Panc1 (cell line): ENCODE data around the gene SGO2. TPM values are rescaled to one million over a fixed set of nuclear protein-coding genes. Genes with fewer than 3 reads are reported as not detected.

Source experiments
- ATAC-seq: fragments of 200-7000 bp; cut with Tn5 transposase; 2 replicates; pipeline ENCODE4 v1.9.1; 2020; ENCODE audit warnings: mild to moderate bottlenecking, moderate library complexity
- BruUV-seq: library from RNA; stranded (reverse); fragments of 400-500 nt; replicated peaks from 2 replicates; lab custom pipeline; 2021; lab: Mats Ljungman, UMichigan
- CTCF ChIA-PET: fragments of 300-600 bp; sonication (Branson Sonifier 250); formaldehyde crosslinking; loops from one replicate; lab custom pipeline; 2022; ENCODE audit warnings: antibody characterized with exemption; lab: Charles Lee
- POLR2A ChIA-PET: fragments of 300-600 bp; sonication (Branson Sonifier 250); formaldehyde crosslinking; loops from one replicate; lab custom pipeline; 2022; ENCODE audit warnings: antibody characterized with exemption; lab: Charles Lee
- DNase-seq: peaks from one replicate; pipeline ENCODE4 v3.0.0-alpha.2; 2010; ENCODE audit warnings: low read depth, low spot score
- H3K27ac ChIP-seq: 2 replicates; pipeline ENCODE4 v1.5.1; 2011; ENCODE audit warnings: mild to moderate bottlenecking, low read length, inconsistent platforms
- H3K27me3 ChIP-seq: fragments of 200-500 bp; sonication (Bioruptor generic); 2 replicates; pipeline ENCODE4 v1.6.0; 2014; ENCODE audit warnings: low read length, inconsistent platforms; ENCODE audit not compliant: control insufficient read depth, insufficient read depth
- H3K36me3 ChIP-seq: fragments of 200-500 bp; sonication (Bioruptor generic); 2 replicates; pipeline ENCODE4 v1.5.1; 2014; ENCODE audit warnings: inconsistent platforms, mild to moderate bottlenecking, low read length, moderate library complexity; ENCODE audit not compliant: control insufficient read depth, insufficient read depth
- H3K4me1 ChIP-seq: 2 replicates; pipeline ENCODE4 v1.5.1; 2011; ENCODE audit warnings: inconsistent platforms, mild to moderate bottlenecking, low read length, moderate library complexity; ENCODE audit not compliant: control insufficient read depth, insufficient read depth
- H3K4me3 ChIP-seq, 2 experiments: 2 replicates each; pipeline ENCODE4 v1.5.1; 2011 to 2012; ENCODE audit warnings: low read depth in 2 of 2, low read length in 2 of 2, mild to moderate bottlenecking in 2 of 2, inconsistent platforms in 1 of 2, moderate library complexity in 1 of 2
- H3K9me3 ChIP-seq: fragments of 200-500 bp; sonication (Bioruptor generic); 2 replicates; pipeline ENCODE4 v1.5.1; 2014; ENCODE audit warnings: low read depth, mild to moderate bottlenecking, inconsistent platforms, low read length, moderate library complexity; ENCODE audit not compliant: control insufficient read depth, insufficient read depth
- POLR2AphosphoS5 ChIP-seq: IDR thresholded peaks from 2 replicates; pipeline ENCODE4 v1.6.1; 2012; ENCODE audit warnings: mild to moderate bottlenecking, low read depth, low read length, moderate library complexity
- SIN3A ChIP-seq: IDR thresholded peaks from 2 replicates; pipeline ENCODE4 v1.6.1; 2012; ENCODE audit warnings: low read depth, mild to moderate bottlenecking, low read length, moderate library complexity, borderline replicate concordance; ENCODE audit not compliant: insufficient read depth
- TCF7L2 ChIP-seq: IDR thresholded peaks from 2 replicates; pipeline ENCODE4 v1.6.1; 2011; ENCODE audit warnings: mild to moderate bottlenecking, low read depth, low read length, inconsistent platforms
- in situ Hi-C: cut with HindIII; loops from 2 replicates; pipeline ENCODE4 v1.10.0; 2016; ENCODE audit warnings: low sequenced_read_pairs, low pct_unique_long_range_greater_than_20kb
- intact Hi-C: fragments of 100-400 bp; cut with micrococcal nuclease; formaldehyde crosslinking; loops from one replicate; pipeline ENCODE4 v1.10.0; 2022; ENCODE audit not compliant: unreplicated experiment
- total RNA-seq: library from RNA; stranded (reverse); gene quantifications from one replicate; pipeline ENCODE4 v1.2.1, GENCODE V29; 2021; ENCODE audit not compliant: unreplicated experiment
- TF ChIP-seq, protein P1 (sequence below), 2 experiments: IDR thresholded peaks; 2 replicates each; pipeline ENCODE4 v1.6.1; 2011 to 2012; ENCODE audit warnings: low read depth in 2 of 2, control low read depth in 1 of 2, low read length in 1 of 2, mild to moderate bottlenecking in 1 of 2, moderate library complexity in 1 of 2; ENCODE audit not compliant: insufficient read depth in 1 of 2
- TF ChIP-seq, protein P2 (sequence below): fragments of 450-650 bp; IDR thresholded peaks from 2 replicates; pipeline ENCODE4 v1.5.1; 2017; ENCODE audit warnings: mild to moderate bottlenecking

SGO2 gene
- total RNA-seq, 1 experiment from 2014 or later = 34.0 TPM

DNA sequence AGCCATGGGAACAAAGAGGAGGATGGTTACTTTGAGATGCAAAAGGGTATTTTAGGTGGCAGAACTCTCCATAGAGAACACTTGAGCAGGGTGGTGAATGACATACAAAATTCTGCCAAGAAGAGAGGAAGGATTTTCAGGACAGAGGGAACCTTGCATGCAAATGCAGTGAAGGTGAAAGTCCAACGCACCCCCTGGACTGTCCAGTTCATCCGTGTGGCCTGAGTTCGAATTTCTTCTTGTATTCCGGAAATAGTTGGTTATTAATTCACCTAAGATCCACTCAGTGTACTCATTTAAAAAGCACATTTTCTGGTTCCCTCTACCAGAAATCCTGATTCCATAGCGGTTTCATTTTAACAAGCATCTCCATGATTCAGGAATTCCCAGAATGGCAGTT lies 65.3 kb downstream of the SGO2 start:
- intact Hi-C loops (no loop called here), in situ Hi-C loops (no loop called here)
- ATAC-seq (no peak), DNase-seq (no peak)
- H3K27ac ChIP-seq = no peak overlapping the region
- no peaks in the 10 kb centered on the region for H3K27me3 ChIP-seq
- POLR2A ChIA-PET = no interaction called here
- TF ChIP-seq, protein P1, sequence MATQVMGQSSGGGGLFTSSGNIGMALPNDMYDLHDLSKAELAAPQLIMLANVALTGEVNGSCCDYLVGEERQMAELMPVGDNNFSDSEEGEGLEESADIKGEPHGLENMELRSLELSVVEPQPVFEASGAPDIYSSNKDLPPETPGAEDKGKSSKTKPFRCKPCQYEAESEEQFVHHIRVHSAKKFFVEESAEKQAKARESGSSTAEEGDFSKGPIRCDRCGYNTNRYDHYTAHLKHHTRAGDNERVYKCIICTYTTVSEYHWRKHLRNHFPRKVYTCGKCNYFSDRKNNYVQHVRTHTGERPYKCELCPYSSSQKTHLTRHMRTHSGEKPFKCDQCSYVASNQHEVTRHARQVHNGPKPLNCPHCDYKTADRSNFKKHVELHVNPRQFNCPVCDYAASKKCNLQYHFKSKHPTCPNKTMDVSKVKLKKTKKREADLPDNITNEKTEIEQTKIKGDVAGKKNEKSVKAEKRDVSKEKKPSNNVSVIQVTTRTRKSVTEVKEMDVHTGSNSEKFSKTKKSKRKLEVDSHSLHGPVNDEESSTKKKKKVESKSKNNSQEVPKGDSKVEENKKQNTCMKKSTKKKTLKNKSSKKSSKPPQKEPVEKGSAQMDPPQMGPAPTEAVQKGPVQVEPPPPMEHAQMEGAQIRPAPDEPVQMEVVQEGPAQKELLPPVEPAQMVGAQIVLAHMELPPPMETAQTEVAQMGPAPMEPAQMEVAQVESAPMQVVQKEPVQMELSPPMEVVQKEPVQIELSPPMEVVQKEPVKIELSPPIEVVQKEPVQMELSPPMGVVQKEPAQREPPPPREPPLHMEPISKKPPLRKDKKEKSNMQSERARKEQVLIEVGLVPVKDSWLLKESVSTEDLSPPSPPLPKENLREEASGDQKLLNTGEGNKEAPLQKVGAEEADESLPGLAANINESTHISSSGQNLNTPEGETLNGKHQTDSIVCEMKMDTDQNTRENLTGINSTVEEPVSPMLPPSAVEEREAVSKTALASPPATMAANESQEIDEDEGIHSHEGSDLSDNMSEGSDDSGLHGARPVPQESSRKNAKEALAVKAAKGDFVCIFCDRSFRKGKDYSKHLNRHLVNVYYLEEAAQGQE (IDR thresholded peaks at IDR 0.05; ENCODE audit: insufficient read depth in 1 of 2, low read depth in 2 of 2, low read length in 1 of 2) = no peak
- no peak for TF ChIP-seq SIN3A
- no peak for TF ChIP-seq POLR2AphosphoS5
- no peak for TF ChIP-seq TCF7L2
- TF ChIP-seq, protein P2, sequence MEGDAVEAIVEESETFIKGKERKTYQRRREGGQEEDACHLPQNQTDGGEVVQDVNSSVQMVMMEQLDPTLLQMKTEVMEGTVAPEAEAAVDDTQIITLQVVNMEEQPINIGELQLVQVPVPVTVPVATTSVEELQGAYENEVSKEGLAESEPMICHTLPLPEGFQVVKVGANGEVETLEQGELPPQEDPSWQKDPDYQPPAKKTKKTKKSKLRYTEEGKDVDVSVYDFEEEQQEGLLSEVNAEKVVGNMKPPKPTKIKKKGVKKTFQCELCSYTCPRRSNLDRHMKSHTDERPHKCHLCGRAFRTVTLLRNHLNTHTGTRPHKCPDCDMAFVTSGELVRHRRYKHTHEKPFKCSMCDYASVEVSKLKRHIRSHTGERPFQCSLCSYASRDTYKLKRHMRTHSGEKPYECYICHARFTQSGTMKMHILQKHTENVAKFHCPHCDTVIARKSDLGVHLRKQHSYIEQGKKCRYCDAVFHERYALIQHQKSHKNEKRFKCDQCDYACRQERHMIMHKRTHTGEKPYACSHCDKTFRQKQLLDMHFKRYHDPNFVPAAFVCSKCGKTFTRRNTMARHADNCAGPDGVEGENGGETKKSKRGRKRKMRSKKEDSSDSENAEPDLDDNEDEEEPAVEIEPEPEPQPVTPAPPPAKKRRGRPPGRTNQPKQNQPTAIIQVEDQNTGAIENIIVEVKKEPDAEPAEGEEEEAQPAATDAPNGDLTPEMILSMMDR = no peak
- no peaks in the 10 kb centered on the region for H3K36me3 ChIP-seq
- no peak overlapping the region for H3K4me3 ChIP-seq
- no TSS peak for BruUV-seq
- CTCF ChIA-PET = no interaction called here
- peaks cover 1% of the 10 kb centered on the region; the same call in 1 of the 2 replicates for H3K4me1 ChIP-seq
- no peaks in the 10 kb centered on the region for H3K9me3 ChIP-seq

DNA sequence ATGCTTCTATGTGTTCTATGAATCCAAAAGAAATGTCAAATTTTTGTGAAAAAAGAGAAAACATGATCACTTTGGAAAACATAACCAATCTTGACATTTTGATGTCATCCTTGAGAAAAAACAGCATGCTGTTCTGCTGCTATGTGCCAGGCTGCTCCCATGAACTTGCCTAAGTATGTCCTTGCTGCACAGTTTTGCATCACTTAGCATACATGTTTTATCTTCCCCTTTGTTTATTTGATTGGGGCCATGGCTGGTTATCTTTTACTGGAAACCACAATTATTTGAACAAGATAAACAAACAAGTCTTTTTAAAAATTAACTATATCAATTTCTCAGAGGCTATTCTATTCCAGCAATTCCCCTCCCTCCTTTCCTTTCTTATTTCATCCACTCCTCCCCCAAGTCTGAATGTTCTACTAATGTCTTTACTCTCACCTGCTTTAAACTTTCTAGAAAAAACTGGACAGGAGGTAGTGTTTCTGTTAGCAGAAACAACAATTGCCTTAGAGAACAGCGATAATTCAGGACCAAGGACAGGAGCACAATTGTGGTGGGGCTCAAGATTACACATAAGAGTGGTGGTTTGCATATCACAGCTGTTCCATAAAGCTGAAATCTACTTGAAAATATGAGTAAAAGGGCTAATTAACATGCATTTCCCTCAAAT lies 66.5 kb downstream of the SGO2 start:
- ChIA-PET CTCF (no interaction called here), POLR2A (no interaction called here)
- H3K9me3 ChIP-seq = no peaks in the 10 kb centered on the region
- H3K27ac ChIP-seq = no peak overlapping the region
- intact Hi-C loops (no loop called here), in situ Hi-C loops (no loop called here)
- no peak overlapping the region for H3K4me3 ChIP-seq
- no TSS peak for BruUV-seq
- no peaks in the 10 kb centered on the region for H3K4me1 ChIP-seq
- H3K27me3 ChIP-seq = no peaks in the 10 kb centered on the region
- TF ChIP-seq SIN3A (no peak), TCF7L2 (no peak), POLR2AphosphoS5 (no peak)
- TF ChIP-seq, protein P1 (IDR thresholded peaks at IDR 0.05; ENCODE audit: insufficient read depth in 1 of 2, low read depth in 2 of 2, low read length in 1 of 2) = peak; percentile 82 to 90
- TF ChIP-seq, protein P2 = no peak
- DNase-seq (no peak), ATAC-seq (no peak)
- no peaks in the 10 kb centered on the region for H3K36me3 ChIP-seq
